ENCODE data around the gene SNHG17.

Gene SNHG17

GRCh38 chr20:38373231-38373867 is 61.8 kb downstream of the SNHG17 start:
- no peak for DNase-seq (ENCODE audit: low spot score)

GRCh38 chr20:38372806-38373205 is 62.3 kb downstream of the SNHG17 start:
- no peak for DNase-seq (ENCODE audit: low spot score)
